Neural progenitor cell (in vitro differentiated cells): ENCODE results near the gene DNAH10.

ENCODE experiments used
- CTCF ChIP-seq: fragments of 200-600 bp; sonication (generic); IDR thresholded peaks from 2 replicates; pipeline ENCODE4 v1.5.1; 2017; ENCODE audit warnings: antibody characterized with exemption, mild to moderate bottlenecking
- EZH2 ChIP-seq: fragments of 200-600 bp; sonication (generic); IDR thresholded peaks from 2 replicates; pipeline ENCODE4 v1.6.1; 2017; ENCODE audit warnings: antibody characterized with exemption, mild to moderate bottlenecking, moderate library complexity

GRCh38 chr12:123788541-123788940 is 26.4 kb downstream of the DNAH10 start:
- TF ChIP-seq CTCF = no peak
- no peak for TF ChIP-seq EZH2
